Melanocyte of skin (primary cell): ENCODE results near the gene CDK7. TPM values are rescaled to one million over a fixed set of nuclear protein-coding genes. Genes with fewer than 3 reads are reported as not detected.

Experiments used
- total RNA-seq, 2 donors: library from RNA; depleted of rRNA; stranded (reverse); fragments of >200 nt; gene quantifications; 2 replicates each; pipeline ENCODE4 v1.2.3, GENCODE V29; 2012

CDK7 gene
- total RNA-seq = 10 to 100 TPM; 29.3 to 46.6 TPM

GRCh38 chr5:69234457-69235268 is at the start of gene CDK7:
CDK7 (plus strand) TSS chr5:69234886; CDS start chr5:69234976, 90 bp downstream.

GRCh38 chr5:69189162-69190086 is 45.3 kb upstream of the CDK7 start, which contains the start of gene CENPH:
CENPH (plus strand) TSS chr5:69189583; CDS start chr5:69189635, 52 bp downstream.

Other genes with a start within 250 kb of the CDK7 start
- 10 to 100 TPM; 41.3 to 47.6 TPM for gene SLC30A5, start 140.9 kb upstream of the CDK7 start, total RNA-seq
- gene CCNB1, start 67.7 kb upstream of the CDK7 start, total RNA-seq = 100 to 1,000 TPM; 137 to 419 TPM
- 10 to 100 TPM; 10.3 to 12.3 TPM for gene CENPH, start 45.3 kb upstream of the CDK7 start, total RNA-seq
- gene CCDC125, start 97.9 kb downstream of the CDK7 start, total RNA-seq = 1 to 10 TPM; 2.4 to 2.7 TPM
- 10 to 100 TPM; 14.8 to 27.3 TPM for gene AK6, start 134.6 kb downstream of the CDK7 start, total RNA-seq
- gene TAF9, start 134.6 kb downstream of the CDK7 start, total RNA-seq = 10 to 100 TPM; 64.0 to 90.2 TPM
- 10 to 100 TPM; 23.4 to 24.6 TPM for gene RAD17, start 134.9 kb downstream of the CDK7 start, total RNA-seq
- 1 to 10 TPM; 1.0 to 2.0 TPM for gene MARVELD2, start 180.2 kb downstream of the CDK7 start, total RNA-seq